HL-60 (cell line): ENCODE data around the gene PRSS8.

ENCODE experiments used
- DNase-seq, 2 experiments: peaks; one replicate each; pipeline ENCODE4 v3.0.0-alpha.2; 2010 to 2020; ENCODE audit warnings: low read depth in 1 of 2, low spot score in 1 of 2
- H3K27ac ChIP-seq: fragments of 250-450 bp; sonication (Bioruptor Pico); replicated peaks from 2 replicates; pipeline ENCODE4 v1.5.1; 2020; ENCODE audit warnings: mild to moderate bottlenecking, moderate library complexity
- H3K27me3 ChIP-seq: fragments of 250-450 bp; sonication (Bioruptor Pico); 2 replicates; pipeline ENCODE4 v1.5.1; 2021; ENCODE audit warnings: mild to moderate bottlenecking, moderate library complexity; ENCODE audit not compliant: insufficient read depth, poor library complexity, severe bottlenecking
- H3K4me3 ChIP-seq: replicated peaks from 2 replicates; pipeline ENCODE4 v1.5.1; 2011; ENCODE audit warnings: mild to moderate bottlenecking, control low read depth, low read length; ENCODE audit not compliant: insufficient read depth
- GABPA ChIP-seq: IDR thresholded peaks from 2 replicates; pipeline ENCODE4 v1.6.1; 2012; ENCODE audit warnings: low read depth
- POLR2AphosphoS5 ChIP-seq: IDR thresholded peaks from 2 replicates; pipeline ENCODE4 v1.6.1; 2012; ENCODE audit warnings: low read depth
- SPI1 ChIP-seq: IDR thresholded peaks from 2 replicates; pipeline ENCODE4 v1.6.1; 2012; ENCODE audit warnings: low read depth, mild to moderate bottlenecking, borderline replicate concordance
- TF ChIP-seq, protein P1 (sequence below): IDR thresholded peaks from 2 replicates; pipeline ENCODE4 v1.6.1; 2012; ENCODE audit warnings: low read depth; ENCODE audit not compliant: insufficient replicate concordance
- TF ChIP-seq, protein P2 (sequence below): IDR thresholded peaks from one replicate; pipeline ENCODE4 v1.5.1; 2011; ENCODE audit warnings: low read length, control low read depth, inconsistent platforms; ENCODE audit not compliant: insufficient read depth

PRSS8 gene

DNA sequence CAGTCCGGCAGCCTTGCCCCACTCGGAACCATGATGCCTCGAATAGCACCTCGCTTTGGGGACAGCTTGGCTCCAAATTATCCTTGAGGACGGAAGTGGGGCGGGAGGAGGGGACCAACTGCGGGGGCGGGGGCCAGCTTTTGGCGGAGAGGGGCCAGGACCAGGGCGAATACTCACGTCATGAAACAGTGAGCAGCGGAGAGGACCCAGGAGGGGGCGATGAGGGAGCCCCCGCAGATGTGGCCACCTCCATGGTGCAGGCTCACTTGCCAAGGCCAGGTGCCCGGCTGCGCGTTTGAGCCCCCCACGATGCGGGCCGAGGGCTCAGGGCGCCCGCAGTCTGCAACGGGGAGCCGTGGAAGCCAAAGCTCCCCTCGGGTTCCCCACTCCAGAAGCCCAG lies 13.4 kb upstream of the PRSS8 start:
- no peak for DNase-seq
- no peak for TF ChIP-seq GABPA
- no peak for TF ChIP-seq POLR2AphosphoS5
- TF ChIP-seq, protein P1, sequence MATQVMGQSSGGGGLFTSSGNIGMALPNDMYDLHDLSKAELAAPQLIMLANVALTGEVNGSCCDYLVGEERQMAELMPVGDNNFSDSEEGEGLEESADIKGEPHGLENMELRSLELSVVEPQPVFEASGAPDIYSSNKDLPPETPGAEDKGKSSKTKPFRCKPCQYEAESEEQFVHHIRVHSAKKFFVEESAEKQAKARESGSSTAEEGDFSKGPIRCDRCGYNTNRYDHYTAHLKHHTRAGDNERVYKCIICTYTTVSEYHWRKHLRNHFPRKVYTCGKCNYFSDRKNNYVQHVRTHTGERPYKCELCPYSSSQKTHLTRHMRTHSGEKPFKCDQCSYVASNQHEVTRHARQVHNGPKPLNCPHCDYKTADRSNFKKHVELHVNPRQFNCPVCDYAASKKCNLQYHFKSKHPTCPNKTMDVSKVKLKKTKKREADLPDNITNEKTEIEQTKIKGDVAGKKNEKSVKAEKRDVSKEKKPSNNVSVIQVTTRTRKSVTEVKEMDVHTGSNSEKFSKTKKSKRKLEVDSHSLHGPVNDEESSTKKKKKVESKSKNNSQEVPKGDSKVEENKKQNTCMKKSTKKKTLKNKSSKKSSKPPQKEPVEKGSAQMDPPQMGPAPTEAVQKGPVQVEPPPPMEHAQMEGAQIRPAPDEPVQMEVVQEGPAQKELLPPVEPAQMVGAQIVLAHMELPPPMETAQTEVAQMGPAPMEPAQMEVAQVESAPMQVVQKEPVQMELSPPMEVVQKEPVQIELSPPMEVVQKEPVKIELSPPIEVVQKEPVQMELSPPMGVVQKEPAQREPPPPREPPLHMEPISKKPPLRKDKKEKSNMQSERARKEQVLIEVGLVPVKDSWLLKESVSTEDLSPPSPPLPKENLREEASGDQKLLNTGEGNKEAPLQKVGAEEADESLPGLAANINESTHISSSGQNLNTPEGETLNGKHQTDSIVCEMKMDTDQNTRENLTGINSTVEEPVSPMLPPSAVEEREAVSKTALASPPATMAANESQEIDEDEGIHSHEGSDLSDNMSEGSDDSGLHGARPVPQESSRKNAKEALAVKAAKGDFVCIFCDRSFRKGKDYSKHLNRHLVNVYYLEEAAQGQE: no peak
- TF ChIP-seq, protein P2, sequence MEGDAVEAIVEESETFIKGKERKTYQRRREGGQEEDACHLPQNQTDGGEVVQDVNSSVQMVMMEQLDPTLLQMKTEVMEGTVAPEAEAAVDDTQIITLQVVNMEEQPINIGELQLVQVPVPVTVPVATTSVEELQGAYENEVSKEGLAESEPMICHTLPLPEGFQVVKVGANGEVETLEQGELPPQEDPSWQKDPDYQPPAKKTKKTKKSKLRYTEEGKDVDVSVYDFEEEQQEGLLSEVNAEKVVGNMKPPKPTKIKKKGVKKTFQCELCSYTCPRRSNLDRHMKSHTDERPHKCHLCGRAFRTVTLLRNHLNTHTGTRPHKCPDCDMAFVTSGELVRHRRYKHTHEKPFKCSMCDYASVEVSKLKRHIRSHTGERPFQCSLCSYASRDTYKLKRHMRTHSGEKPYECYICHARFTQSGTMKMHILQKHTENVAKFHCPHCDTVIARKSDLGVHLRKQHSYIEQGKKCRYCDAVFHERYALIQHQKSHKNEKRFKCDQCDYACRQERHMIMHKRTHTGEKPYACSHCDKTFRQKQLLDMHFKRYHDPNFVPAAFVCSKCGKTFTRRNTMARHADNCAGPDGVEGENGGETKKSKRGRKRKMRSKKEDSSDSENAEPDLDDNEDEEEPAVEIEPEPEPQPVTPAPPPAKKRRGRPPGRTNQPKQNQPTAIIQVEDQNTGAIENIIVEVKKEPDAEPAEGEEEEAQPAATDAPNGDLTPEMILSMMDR: no peak
- no peak for TF ChIP-seq SPI1
- H3K27me3 ChIP-seq: no peaks in the 10 kb centered on the region
- no peak overlapping the region for H3K4me3 ChIP-seq
- peak overlapping the region; percentile 46; the same call in 1 of the 2 replicates for H3K27ac ChIP-seq

DNA sequence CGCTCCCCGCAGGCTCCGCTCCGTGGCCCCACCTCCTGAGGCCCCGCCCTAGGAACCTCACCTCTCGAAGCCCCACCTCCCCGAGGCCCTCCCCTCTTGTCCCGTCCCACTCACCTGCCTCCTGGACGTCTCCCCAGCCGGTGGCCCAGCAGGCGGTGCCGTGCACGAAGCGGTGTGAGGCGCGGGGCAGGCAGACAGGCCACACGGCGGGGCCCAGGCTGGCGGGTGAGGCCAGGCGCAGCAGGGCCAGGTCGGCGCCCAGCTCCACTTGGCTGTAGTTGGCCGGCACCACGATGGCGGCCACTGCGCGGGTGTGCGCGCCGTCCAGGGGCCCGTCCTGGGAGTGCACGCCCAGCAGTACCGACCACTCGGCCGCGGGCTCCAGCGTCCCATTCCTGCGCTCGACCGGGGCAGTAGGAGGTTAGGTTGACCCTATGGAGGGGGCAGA lies 12.8 kb upstream of the PRSS8 start:
- DNase-seq: no peak
- TF ChIP-seq, protein P1: no peak
- TF ChIP-seq POLR2AphosphoS5 (no peak), SPI1 (no peak), GABPA (no peak)
- TF ChIP-seq, protein P2: no peak
- no peak overlapping the region for H3K27ac ChIP-seq
- no peak overlapping the region for H3K4me3 ChIP-seq
- H3K27me3 ChIP-seq: no peaks in the 10 kb centered on the region

GRCh38 chr16:31147574-31147973 lies 12.0 kb upstream of the PRSS8 start:
- Histone ChIP-seq H3K27me3 (no peaks in the 10 kb centered on the region), H3K27ac (no peak overlapping the region), H3K4me3 (no peak overlapping the region)
- no peak for TF ChIP-seq SPI1
- TF ChIP-seq, protein P1: no peak
- TF ChIP-seq GABPA: no peak
- TF ChIP-seq, protein P2: no peak
- no peak for TF ChIP-seq POLR2AphosphoS5
- no peak for DNase-seq
